CD4-positive, alpha-beta T cell treated with Interleukin-12 subunit alpha and Interleukin-12 subunit beta, for 1 hour (primary cell): ENCODE results near the gene KRT86.
"Not testable (repeated sequence)": the region's sequence is repeated elsewhere in the genome, so short reads cannot be mapped to it uniquely, and the experiment has no call there.

Source experiments
- DNase-seq: peaks from one replicate; pipeline ENCODE4 v3.0.0-alpha.2; 2020

KRT86 gene

DNA sequence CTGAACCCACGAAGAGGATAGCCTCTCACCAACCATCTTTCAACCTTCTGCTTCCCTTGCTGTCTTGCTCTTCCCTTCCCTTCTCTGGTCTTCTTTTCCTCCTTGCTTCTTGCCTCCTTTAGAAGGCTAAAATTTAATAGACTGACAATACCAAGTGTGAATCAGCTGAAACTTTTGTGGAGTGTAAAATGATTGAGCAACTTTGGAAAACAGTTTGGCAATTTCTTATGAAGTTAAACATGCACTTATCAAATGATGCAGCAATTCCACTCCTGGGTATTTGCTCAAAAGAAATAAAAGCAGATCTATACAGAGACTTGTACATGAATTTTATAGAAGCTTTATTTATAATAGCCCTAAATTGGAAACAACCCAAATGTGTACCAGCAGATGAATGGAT lies 3.3 kb upstream of the KRT86 start:
- no peak for DNase-seq

DNA sequence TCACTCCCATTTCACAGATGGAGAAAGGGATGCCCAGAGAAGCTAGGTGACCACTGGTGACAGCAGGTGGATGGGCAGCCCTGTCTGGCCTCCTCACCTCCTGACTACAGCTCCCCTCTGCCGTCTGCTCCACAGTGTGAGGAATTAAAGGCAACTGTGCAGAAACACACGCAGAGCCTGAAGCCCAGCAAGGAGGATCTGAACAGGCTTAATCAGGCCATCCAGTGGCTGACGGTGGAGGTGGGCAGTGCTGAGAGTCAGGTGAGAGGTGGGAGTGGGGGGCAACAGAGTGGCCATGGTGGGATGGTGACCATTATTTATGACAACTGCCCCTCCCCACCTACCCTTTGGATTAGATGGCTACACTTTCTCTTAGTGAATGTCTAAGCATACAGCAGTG lies 1.2 kb downstream of the KRT86 start:
- DNase-seq, result no peak

DNA sequence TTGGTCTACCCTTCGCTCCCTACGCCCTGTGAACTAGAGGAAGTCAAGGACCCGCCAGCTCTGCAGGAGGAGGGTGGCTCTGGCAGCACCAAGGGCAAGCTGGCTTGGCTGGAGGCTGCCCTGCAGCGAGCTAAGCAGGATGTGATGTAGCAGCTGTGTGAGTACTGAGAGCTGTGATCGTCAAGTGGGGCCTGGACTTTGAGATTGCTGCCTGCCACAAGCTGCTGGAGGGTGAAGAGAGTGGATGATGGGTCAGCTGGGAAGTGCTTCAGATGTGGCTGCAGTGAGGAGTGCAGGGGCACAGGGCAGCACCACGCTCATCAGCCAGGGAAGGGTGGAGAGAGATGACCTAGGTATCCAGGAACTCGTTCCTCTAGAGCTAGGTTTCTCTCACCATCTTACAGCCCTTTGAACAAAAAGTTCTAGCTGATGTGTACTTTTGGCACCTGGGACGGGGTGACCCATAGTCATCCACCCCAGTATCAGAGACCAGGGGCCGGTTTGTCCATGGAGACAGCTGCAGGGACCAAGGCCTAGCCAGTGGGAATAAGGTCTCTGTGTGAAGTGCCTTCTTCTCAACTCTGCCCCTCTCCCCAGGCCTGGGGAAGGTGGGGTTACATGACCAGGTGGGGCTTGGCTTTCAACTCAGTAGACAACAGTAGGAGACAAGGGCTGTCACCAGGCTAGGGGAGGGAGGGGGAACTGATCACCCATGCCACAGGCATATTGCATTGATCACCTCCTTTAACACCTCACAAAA lies 3.2 kb downstream of the KRT86 start:
- no peak for DNase-seq

DNA sequence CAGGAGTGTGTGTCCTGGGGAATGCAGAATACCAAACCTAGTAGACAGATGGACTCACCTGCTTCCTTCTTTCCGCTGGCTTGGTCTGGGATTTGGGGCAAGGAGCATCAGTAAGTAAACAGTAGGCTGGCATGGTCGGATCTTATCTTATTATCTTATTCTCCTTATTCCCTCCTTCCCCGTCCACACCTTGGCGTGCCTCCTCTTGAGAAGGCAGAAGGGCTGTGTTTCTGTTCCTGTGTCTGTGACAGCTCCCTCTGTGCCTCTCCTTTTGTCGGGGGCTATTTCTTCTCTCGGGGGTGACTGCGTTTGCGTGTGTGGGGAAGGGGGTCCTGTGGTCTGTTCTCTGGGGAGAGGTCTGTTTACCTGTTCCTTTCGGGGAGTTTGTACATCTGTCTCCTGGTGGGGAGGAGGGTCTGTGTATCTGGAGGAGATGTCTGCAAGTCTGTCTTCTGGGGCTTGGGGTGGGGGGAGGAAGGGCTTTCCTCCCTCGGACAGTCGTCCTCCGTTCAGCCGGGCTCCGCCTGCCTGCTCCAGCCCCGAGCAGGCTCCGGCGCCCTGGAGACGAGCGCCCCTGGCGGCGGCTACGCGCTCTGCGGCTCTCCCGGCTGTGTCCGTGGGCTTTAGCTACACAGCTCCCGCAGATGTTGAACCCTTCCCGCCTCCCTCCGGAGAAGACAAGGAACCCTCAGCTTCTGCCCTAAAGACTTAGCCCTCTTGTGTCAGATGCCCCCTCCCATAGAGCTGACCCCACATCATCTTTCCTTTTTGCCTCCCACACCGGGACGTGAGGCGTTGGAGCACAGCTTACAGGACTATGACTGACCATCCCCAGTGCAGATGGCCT lies 4.4 kb downstream of the KRT86 start:
- DNase-seq, result peak; percentile 66

DNA sequence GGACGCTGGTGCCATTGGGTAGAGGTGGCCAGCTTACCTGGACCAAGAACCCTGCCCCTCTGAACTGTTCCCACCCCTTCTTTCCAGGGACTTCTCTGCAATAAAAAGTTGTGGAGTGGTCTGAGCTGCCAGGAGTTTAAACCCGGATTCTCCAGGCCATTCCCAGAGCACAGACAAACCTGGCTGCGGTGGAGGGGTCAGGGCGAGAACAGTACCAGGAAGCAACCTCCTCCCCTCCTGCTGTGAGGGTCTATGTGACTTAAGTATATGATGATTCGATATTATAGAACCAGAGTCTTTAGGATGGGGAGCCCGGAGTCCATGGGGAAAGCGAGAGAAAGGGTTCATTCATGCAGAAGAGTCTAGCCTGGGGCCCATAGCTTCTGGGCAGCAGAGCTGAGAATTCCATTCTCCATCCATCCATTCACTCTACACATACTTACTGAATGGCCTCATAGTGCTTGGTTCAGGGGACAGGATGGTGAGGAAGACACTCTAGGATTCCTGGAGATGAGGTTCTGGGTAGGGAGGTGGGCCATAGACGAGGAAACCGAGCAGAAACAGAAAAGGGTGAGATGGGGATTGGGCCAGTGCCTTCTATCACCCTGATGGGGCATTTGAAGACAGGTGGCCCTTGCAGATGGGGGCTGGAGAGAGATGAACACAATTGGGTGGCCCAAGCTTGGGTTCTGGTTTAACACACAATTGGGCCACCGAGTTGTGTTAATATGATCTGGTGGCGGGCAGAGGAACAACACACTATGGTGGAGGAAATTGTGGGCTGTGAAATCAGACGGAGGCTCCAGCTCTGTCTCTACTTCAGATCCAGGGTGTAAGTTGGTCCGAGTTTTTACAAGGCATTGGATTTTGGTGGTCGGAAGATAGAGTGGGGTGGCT lies 5.2 kb downstream of the KRT86 start:
- DNase-seq, result no peak

DNA sequence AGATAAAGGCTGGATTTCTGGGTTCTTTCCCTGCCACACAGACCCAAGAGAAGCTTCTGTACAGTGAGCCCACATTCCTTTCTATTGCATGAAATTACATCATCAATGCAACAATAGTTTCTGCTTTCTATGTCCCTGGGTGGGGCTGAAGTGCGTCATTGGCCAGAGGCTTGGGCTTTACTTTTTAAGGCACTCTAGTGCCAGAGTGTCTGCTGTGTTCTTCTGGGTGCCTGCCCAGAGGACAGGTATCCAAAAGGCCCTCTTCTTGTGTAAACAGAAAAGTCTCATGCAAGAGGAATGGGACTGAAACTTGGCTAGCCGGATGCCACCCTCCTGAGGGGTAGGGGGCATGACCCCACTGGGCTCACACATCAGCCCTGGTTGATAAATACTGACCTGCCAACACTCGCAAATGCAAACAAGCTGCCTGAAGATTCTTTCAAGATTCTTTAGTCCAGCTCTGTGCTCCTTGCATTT lies 5.9 kb downstream of the KRT86 start:
- no peak for DNase-seq

DNA sequence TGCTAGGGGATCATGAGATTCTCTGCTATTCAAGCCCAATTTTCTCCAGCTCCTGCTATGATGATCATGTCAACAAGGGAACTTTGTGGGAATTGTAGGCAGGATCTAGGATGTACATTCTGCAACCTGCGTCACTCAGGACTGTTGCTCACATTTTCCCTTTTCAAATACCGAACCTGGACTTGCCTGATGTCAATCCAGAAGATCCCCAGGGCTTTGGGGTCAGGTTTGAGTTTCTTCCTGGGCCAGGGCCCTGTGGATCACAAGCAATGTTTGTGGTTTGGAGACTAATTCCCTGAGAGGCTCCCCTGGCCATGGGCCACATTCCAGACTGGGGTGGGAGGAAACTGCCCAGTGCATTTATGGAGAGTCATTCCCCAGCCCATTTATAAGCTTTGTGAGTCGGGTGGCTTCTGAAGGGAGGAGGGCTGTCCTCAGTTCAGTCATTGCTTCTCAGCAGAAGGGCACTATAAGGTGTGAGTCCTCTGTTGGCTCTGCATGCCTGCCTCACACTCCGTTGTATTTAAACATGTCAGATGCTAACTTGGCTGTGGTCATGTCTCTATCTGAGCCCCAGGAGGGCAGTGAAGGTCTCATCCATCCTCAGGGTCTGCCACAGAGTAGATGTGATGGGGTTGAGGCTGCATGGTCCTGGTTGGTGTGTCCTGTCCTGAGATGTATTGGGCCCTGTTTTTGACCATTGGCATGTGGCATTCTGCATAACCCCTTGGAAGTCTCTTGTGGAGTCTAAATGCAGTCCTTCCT lies 6.5 kb downstream of the KRT86 start:
- no peak for DNase-seq

DNA sequence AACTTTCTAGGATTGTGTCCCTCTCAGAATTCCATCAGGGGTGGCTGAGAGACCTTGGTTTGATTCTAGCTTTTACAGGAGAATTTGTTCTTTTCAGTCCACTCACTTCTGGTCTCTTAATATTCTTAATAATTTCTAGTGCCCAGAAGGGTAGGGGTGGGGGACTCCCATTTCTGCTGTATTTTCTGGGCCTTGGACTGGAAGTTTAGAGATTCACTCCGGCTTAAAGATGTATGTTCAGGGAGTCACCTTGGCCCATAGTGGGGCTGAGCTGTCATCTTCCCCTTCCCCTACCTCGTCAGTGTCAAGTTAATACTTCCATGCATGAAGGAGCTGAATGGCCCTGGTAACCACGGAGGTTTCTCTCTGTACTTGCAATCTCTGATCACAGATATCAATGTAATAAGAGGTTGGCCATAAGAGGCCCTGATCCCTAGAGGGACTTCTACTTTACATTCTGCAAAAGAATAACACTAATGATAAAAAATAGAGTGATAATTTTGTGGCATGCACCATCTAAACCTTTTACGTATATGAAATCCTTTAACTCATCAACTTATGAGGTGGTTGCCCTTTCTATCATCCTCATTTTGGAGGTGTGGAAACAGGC lies 10.2 kb downstream of the KRT86 start:
- no peak for DNase-seq

DNA sequence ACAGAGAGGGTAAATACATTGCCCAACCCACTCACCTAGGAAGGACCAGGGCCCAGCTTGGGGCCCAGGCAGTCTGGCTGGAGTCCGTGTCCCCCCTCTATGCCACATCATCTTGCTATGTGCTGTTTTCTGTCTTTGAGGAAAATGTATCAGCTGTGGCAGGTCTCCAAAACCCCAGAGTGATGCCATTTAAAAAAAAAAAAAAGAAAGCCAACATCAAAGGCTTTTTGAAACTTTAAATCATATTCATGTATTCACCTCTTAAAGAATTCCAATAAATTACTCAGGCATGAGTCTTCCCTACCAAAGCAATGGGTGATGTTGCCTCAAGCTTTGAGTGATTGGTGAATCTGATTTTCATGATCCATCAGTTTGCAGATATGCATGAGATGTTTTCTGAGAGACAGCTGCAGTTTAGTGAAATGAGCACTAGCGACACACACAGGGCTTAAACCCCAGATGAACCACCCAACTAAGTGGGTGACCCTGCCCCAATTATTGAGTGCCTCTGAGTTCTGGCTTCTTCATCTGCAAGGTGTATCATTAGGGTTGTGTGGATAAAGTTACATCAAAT lies 10.8 kb downstream of the KRT86 start:
- DNase-seq, result no peak

DNA sequence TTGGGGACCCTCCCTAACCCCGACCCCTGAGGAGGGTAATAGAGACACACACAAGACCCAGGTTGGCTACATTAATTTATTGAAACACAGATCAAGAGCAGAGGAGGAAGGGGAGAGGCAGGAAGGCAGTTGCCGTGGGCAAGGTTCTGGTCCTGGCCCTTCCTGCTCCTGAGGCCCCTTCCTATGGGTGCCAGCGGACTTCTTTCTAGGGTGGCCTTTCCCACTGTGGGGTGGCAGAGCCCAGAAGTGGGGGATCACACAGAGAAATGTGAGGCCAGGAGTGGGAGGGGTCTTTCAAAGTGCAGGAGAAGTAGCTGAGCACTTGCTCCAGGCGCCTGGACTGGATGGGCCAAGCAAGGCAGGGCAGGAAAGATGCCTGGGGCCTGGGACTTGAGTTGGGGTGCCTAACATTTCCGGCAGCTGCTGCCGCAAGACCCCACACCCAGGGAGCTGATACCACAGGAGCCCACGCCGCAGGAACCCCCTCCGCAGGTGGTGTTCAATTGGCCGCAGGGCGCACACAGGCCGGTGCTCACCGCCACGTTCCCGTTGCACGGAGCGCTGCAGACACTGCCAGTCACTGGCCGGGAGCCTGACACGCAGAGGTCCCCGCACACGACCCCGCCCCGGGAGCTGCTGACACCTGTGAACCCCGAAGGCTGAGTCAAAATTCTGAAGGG lies 11.5 kb downstream of the KRT86 start:
- DNase-seq, result no peak

DNA sequence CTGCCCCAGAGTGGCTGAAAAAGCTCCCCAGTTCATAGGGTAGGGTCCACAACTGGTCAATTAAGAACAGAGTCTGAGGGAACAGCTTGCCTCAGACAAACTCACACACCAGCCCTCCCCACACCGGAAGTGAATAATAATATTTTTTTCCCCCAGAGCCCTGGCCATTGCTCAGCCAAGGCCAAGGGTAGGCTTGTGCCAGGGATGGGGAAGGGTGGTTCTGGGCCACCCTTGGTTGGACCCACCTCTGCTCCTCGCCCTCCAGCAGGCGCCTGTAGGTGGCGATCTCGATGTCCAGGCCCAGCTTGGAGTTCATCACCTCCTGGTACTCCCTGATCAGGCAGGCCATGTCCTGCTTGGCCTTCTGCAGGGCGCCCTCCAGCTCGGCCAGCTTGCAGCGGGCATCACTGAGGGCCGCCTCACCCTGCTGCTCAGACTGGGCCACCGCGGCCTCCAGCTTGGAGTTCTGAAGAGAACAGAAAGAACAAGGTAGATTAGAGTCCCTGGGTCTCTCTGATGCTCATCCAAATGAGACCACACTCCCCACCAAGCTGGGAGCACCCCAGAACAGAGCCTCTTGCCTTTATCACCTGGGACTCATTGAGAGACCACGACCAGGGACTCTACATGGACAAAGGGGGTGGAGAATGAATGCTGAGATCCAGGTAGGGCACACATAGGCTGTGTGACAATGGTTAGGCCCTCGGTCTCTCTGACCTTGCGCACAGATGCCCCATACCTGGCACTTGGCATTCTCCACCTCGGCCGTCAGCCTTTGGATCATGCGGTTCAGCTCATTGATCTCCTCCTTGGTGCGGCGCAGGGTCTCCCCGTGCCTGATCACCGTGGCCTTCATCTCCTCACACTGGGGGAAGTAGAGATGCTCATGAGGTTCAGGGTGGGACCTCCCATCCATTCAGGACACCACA lies 12.7 kb downstream of the KRT86 start:
- DNase-seq, result not testable (repeated sequence)

DNA sequence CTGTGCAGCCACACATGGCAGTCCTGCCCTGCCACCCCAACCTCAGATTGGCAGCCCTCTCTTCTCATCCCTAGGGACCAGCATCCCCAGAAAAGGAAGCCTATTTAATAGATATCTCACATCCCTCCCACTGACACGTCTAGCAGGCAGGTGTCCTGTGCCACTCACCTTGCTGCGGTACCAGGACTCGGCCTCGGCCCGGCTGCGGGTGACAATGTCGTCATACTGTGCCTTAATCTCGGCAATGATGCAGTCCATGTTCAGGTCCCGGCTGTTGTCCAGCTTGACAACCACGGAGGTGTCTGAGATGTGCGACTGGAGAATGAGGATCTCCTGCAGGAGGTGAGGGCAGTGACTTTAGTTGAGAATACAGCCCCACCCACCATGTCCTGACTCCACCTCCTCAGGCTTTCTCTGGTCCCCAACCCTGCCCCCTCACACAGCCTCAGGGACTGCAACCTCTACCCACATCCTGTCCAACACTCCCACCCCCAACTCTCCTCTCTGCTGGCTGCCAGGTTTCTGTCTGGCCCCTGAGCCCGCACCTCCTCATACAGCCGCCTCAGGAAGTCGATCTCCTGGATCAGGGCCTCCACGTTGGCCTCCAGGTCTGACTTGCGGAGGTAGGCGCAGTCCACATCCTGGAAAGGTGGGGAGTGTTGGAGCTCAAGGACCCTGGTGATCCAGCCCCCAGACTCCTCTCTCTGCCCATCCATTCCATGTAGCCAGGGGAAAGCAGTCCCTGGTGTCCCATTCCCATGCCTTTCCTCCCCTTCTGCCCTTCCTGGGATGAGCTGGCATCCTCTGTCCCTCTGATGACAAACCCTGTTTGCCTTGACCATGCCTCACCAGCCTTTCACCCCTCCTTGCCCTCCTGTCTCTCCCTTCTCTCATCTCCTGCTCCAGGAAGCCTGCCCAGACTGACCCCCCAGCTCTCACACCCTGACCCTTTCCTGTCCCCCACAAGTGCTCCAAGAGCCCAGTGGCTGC lies 13.7 kb downstream of the KRT86 start:
- DNase-seq, result not testable (repeated sequence)

DNA sequence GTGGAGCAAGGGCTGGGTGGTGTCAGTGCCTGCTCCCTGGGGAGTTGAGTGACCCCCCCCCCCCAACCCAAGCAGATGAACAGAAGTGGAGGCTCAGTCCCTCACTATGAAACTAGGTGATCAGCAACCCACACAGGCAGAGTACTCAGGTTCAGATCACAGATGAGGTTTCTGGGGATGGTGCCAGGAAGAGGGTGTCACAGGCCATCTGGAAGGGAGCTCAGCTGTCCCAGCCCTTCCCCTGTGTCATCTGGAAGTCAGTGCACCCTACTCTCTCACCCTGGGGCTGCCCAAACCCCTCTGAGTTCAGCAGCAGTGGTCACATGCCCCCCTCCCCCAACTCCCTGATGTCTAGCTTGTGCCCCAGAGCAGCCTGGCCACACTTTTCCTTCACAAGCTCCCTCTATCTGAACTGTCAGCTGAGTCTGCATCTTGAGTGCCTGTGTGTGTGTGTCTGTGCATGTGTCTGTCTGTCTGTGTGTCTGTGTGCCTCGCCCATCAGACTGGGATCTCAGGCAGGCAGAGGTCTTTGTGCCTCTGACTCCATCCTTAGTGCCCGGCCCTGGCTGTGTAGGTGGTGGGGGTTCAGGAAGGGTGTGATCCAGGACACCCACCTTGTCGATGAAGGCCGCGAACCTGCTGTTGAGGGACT lies 16.2 kb downstream of the KRT86 start:
- not testable (repeated sequence) for DNase-seq

DNA sequence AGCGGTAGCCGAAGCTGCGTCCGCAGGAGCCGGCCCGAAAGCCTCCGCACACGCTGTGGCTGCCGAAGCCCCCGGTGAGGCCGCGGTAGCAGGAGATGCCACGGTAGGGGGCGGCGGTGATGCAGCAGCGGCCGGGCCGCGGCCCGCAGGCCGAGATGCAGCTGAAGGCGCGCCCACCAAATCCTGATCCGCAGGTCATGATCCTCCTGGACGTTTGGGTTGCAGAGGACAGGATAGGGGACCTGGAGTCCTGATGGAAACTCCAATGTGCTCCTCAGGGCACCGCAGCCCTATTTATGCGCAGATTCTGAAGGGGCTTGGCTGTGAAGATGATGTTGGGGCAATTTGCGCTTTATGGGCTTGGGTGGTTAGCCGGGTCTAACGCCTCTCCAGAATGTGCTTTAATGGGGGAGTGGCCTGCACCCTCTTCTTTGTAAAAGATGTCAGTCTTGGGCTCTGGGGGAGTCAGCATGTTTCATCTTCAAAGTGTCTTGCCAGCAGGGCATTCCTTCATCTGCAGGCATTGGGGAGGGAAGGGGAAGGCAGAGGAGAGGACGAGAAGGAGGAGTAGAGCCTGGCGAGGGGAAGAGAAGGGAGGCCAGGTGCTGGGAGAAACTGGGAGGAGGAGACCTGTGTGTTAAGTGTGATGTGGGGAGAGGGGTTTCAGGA lies 17.0 kb downstream of the KRT86 start, which contains the start of gene KRT81:
TSS of gene KRT81 (minus strand) at position 268 of the 669 bp plus-strand sequence. CDS start at position 199, 69 bp downstream.
- no peak for DNase-seq

DNA sequence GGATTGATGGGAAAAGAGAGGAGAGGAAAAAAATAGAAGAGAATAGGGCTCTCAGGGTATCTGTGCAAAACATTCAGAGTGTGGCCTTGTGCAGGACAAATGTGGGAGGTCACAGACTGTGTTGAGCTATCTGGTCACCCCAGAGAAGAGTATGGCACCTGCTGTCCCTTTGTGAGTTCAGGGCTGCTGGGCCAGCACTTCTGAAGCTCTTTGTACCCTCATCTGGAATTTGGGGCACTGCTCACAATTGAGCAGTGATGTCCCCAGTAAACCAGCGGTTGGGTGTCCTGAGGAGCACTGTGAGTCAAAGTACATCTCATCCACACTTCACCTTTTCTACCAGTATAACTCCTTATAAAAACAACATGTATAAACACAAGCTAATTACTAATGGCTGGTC lies 19.5 kb downstream of the KRT86 start:
- DNase-seq, result no peak

DNA sequence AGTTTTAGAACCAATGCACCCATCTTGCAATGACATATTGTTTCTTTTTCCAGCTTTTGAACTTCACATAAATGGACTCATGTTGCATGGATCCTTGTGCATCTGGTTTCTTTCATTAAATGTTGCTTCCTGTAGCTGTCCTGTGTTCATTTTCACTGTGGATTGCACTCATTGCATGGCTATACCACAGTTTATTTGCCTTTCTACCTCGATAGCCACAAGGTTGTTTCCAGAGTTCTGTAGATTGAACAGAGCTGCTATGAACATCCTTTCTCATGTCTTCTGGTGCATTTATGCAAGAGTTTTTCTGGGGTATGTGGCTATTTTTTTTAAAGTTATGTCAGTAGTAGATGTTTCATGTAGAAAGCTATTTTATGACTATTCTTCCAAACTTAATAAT lies 20.4 kb downstream of the KRT86 start:
- DNase-seq, result no peak

DNA sequence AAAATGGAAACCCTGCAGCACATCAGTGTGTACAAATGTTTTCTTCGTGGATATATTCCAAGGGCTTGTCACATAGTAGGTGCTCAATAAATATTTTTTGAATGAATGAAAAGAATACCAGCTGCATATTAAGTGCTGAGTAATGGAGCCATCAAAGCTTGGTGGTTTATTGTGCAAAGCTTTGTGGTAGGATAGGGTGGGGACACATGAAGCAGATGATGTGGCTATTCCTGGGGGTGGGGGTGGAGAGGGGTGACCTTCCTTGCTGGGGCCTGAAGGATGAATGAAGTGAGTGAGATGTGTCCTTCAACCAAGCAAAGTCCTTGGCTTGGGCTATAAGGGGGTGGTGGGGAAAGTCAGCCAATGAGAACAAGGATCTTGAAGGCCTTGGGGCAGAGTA lies 21.2 kb downstream of the KRT86 start:
- DNase-seq, result no peak
